ENCODE results near the gene LAMTOR4. TPM values are rescaled to one million over a fixed set of nuclear protein-coding genes. Genes with fewer than 3 reads are reported as not detected.
A peak's percentile ranks its signal among the peaks of the same experiment; 100 is the strongest.

Gene LAMTOR4
- polyA plus RNA-seq, 1 donor, result 59.5 TPM

DNA sequence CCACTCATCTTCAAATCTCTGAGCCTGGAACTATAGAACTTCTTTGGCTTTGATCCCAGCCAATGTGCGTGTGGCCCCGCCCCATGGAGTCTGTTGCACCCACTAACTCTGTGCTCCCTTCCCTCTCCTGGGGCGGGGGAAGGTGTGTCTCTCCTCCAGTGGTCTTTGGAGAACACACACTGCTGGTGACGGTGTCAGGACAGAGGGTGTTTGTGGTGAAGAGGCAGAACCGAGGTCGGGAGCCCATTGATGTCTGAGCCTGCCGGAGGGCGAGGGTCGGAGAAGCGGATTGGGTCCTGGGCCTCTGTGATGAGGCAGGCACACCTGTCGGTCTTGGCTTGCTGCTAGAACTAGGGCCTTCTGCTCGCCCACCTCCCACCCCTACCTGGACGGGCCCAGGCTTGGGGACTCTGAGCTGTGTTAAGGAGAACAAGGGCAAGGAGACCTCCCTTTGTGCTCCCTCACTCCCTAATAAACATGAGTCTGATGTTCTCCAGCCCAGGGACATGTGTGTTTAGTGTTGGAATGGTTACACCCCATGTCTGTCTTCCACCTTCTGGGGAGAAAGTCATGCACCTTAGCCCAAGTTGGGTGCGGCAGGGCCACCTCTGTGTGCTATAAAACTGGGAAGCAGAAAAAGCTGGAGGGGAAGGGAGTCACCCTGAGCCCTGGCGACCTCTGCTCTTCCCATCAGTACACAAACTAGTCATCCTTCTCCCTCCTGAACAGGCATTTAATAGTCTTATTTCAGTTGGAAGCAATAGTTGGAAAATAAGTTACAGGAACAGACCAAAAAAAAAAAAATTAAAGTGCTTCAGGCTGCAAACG is 5.2 kb downstream of the LAMTOR4 start:
- no peak for DNase-seq

DNA sequence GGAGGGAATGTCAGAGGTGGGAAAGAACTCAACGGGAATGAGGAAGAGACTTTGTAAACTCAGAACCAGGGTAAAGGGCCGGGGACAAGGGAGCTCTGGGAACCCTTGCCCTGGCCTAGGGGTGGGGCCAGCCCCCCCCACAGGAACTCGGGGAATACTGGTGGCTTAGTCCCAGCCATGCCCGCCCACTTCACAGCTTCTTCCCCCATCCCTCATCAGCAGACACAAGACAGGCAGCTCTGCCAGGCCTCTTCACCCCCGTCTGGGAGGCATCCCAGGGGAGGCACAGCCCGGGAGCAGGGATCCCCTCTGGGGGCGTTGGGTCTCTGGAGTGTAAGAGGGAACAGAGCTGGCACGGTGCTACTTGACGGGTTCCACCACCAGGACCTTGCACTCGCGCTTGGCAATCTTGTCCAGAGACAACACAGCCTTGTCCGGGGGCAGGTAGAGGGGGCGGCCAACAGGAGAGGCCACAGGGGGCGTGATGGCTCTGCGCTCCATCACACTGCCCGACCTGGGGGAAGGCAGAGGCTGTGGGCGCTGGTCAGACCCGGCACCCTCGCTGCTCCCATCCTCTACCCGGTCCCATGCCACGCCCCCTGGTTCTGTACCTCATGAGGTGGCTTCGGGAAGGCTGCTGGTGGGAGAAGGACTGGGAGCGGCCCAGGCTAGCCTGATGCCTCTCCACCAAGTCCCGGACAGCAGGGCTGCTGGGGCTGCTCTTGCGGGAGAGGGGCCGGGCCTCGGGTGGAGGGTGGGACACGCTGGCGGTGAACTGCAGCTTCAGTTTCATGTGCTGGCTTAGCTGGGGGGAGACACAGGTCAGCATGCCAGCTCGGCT is 6.2 kb downstream of the LAMTOR4 start:
- DNase-seq, result no peak

GRCh38 chr7:100155553-100156317 is 7.0 kb downstream of the LAMTOR4 start:
- no peak for DNase-seq

GRCh38 chr7:100156331-100157068 is 7.8 kb downstream of the LAMTOR4 start:
- no peak for DNase-seq

DNA sequence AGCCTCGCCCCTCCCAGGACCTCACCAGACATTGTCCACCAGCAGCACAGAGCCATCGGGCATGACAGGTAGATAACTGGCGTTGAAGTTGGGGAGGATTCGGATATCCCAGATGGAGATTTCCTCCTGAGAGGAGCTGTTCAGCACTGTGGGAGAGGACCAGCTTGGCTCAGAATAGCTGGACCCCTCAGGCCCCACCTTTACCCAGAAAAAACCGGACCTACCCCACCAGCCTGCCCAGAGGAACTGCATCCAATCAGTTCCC is 8.3 kb downstream of the LAMTOR4 start:
- no peak for DNase-seq

DNA sequence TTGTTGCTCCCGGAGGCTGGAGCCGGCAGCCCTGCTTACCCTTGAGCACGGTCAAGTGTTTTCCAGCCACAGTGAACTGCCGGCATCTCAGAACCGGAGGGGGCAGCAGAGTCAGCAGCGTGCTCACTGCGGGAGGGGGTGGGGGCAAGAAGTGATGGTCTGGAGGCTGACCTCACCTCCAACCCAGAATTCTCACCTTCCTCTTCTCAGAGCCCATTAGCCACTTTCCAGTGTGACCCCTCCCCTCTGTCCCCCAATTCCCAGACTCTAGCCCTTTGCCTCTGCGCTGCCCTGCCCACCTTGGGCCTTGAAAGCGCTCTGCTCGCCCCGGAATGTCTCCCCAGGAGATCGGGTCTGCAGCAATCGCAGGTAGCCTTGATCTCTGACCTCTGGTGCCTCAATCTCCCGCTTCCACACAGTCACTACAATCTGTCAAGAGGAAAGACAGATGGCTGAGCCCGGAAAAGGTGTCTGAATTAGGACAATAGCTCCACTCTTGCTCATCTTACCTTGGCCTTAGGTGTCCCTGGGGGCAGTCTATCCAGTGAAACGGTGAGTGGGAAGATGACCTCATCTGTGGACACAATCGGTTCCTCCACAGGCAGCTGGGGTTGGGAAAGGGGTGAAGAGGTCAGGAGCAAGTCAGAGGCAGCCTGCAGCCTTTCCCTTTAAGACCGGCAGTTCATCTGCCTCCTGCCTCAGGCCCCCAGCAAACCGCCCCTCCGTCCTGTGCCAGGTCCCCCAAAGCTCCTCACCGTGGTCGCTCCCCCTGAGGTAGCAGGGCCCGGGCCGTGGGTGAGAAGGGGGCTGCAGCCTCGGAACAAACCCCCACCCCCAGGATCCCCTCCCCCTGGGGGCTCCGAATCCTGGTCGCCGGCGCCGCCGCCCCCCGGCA is 8.9 kb downstream of the LAMTOR4 start:
- no peak for DNase-seq

GRCh38 chr7:100158229-100159098 is 9.7 kb downstream of the LAMTOR4 start, which contains the start of gene TRAPPC14:
Gene TRAPPC14, minus strand, starts transcription at chr7:100158723. Its CDS starts 224 bp downstream, at chr7:100158499.
- peak; percentile 90 for DNase-seq

- no peak for DNase-seq
Observed at GRCh38 chr7:100159099-100159623, 10.4 kb downstream of the LAMTOR4 start.

- no peak for DNase-seq
Observed at GRCh38 chr7:100160067-100160466, 11.3 kb downstream of the LAMTOR4 start.

GRCh38 chr7:100163006-100163531 is 14.4 kb downstream of the LAMTOR4 start:
- no peak for DNase-seq

DNA sequence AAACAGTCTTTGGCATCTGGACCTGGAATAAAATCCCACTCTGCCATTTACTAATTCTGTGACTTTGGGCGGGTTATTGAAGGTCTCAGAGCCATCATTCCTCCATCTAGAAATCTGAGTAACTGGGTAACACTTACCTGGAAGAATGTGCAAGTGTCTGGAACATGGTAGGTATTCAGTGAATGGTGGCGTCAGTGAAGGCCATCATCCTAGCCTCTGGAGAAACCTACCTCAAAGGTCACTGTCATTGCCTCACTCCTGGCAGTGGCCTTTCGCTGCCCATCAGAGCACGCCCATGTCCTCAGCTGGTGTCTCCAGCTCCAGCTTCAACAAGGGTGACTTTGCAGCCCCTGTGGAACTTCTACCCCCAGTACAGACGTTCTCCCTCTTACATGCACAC is 15.2 kb downstream of the LAMTOR4 start:
- DNase-seq, result no peak

DNA sequence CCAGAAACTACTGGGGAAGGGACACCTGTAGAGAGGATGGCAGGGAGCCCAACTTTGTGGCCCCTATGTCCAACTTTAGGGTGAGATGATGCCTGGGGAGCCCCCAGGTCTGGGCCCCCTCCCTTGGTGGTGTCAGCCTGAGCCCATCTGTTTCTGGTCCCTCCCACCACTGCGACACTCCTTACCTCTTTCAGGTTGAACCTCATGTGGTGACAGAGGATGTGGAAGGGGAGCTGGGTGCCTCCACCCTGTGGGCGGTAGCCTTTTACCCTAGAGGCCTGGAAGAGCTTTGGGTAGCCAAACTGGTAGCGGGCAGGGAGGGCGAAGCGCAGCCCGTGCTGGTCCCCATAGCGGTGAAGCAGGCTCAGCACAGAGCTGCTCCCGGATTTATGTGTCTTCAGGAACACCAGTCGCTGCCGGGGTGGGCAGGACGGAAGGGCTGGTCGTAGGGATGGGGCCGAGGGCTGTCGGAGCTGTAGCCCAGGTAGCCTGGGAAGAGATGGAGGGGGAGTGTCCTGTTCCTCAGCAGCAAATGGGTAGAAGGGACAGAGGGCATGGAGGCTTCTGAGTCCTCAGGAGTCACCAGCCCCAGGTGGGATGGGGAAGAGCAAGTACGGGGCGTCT is 17.7 kb downstream of the LAMTOR4 start:
- DNase-seq, result no peak

- DNase-seq, result no peak
Observed at GRCh38 chr7:100166970-100167911, 18.5 kb downstream of the LAMTOR4 start.

GRCh38 chr7:100167912-100168323 is 19.2 kb downstream of the LAMTOR4 start:
- DNase-seq, result no peak

- DNase-seq, result no peak
Observed at GRCh38 chr7:100169147-100169850, 20.6 kb downstream of the LAMTOR4 start.

DNA sequence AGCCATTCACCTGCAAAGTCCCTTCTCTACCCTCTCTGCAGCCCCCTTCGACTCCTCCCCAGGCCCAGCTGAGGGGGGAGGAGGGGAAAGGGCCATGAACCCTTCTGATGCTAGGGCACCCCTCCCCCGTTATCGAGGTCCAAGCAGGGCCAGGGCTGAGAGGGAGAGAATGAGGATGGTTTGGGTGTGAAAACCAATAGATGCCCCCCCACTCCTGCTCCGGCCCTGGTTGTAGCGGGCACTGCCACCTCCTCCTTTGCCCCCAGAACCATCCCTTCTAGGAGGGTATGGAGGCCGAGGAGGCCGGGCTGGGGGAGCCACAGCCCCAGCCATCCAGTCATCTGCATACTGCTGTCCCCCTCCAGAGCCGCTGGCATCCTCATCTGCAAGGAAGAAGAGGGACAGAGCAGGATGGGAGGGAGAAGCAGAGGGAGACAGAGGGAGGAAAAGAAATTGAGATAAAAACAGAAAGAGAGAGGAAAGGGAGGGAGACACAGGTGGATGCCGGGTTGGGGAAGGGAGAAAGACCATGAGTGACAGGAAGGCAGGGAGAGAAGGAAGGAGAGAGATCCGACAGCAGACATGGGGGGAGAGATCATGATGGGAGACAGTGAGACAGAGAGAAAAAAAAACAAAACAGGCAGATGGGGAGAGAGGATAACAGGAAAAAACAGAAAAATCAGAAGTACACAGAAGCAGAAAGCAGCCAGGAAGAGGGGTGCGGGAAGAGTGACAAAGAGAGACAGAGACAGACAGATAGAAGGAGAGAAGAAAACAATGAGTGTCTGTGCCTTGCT is 21.6 kb downstream of the LAMTOR4 start:
- no peak for DNase-seq

Data from hindlimb muscle (tissue), 1 donor.